ENCODE measurements around the gene CLEC11A. TPM values are rescaled to one million over a fixed set of nuclear protein-coding genes. Genes with fewer than 3 reads are reported as not detected.
"Not testable (repeated sequence)": the region's sequence is repeated elsewhere in the genome, so short reads cannot be mapped to it uniquely, and the experiment has no call there.

The CLEC11A gene
- total RNA-seq, 1 donor from 2014 or later = 0.75 TPM

GRCh38 chr19:50761501-50761900, 38.3 kb downstream of the CLEC11A start:
- DNase-seq (ENCODE audit: low spot score); H3K9me3 Mint-ChIP-seq; intact Hi-C loops (cut with micrococcal nuclease); H3K27me3 Mint-ChIP-seq (ENCODE audit: insufficient read depth); H3K27ac Mint-ChIP-seq; H3K36me3 Mint-ChIP-seq (ENCODE audit: low read depth); H3K4me3 Mint-ChIP-seq; H3K4me1 Mint-ChIP-seq (ENCODE audit: low read depth): not testable (repeated sequence)

GRCh38 chr19:50763521-50763920, 40.4 kb downstream of the CLEC11A start:
- DNase-seq (ENCODE audit: low spot score); H3K36me3 Mint-ChIP-seq (ENCODE audit: low read depth); H3K4me1 Mint-ChIP-seq (ENCODE audit: low read depth); H3K9me3 Mint-ChIP-seq; H3K27ac Mint-ChIP-seq; intact Hi-C loops (cut with micrococcal nuclease); H3K27me3 Mint-ChIP-seq (ENCODE audit: insufficient read depth); H3K4me3 Mint-ChIP-seq: not testable (repeated sequence)

GRCh38 chr19:50764409-50764808, 41.2 kb downstream of the CLEC11A start:
- intact Hi-C loops (cut with micrococcal nuclease) = no loop called here
- Mint-ChIP-seq H3K9me3 (no peaks in the 10 kb centered on the region), H3K4me3 (no peak overlapping the region), H3K27me3 (ENCODE audit: insufficient read depth) (peaks cover 2% of the 10 kb centered on the region), H3K27ac (no peak overlapping the region), H3K36me3 (ENCODE audit: low read depth) (no peaks in the 10 kb centered on the region), H3K4me1 (ENCODE audit: low read depth) (no peaks in the 10 kb centered on the region)
- no peak for DNase-seq (ENCODE audit: low spot score)

- H3K9me3 Mint-ChIP-seq; H3K4me3 Mint-ChIP-seq; intact Hi-C loops (cut with micrococcal nuclease); H3K27ac Mint-ChIP-seq; H3K27me3 Mint-ChIP-seq (ENCODE audit: insufficient read depth); H3K4me1 Mint-ChIP-seq (ENCODE audit: low read depth); H3K36me3 Mint-ChIP-seq (ENCODE audit: low read depth); DNase-seq (ENCODE audit: low spot score): not testable (repeated sequence)
These were observed 43.6 kb downstream of the CLEC11A start for GRCh38 chr19:50766746-50767145.

- H3K27ac Mint-ChIP-seq; DNase-seq (ENCODE audit: low spot score); H3K27me3 Mint-ChIP-seq (ENCODE audit: insufficient read depth): not testable (repeated sequence)
These were observed 44.1 kb downstream of the CLEC11A start for GRCh38 chr19:50767263-50767662.

GRCh38 chr19:50768277-50768676, 45.1 kb downstream of the CLEC11A start:
- H3K9me3 Mint-ChIP-seq = no peaks in the 10 kb centered on the region
- no peaks in the 10 kb centered on the region for H3K4me1 Mint-ChIP-seq (ENCODE audit: low read depth)
- no peak for DNase-seq (ENCODE audit: low spot score)
- no peaks in the 10 kb centered on the region for H3K36me3 Mint-ChIP-seq (ENCODE audit: low read depth)
- H3K27ac Mint-ChIP-seq = no peak overlapping the region
- intact Hi-C loops (cut with micrococcal nuclease) = no loop called here
- H3K4me3 Mint-ChIP-seq = no peak overlapping the region
- peaks cover 2% of the 10 kb centered on the region for H3K27me3 Mint-ChIP-seq (ENCODE audit: insufficient read depth)

More at GRCh38 chr19:50767263-50767662, 44.1 kb downstream of the CLEC11A start:
- intact Hi-C loops (cut with micrococcal nuclease); H3K9me3 Mint-ChIP-seq; H3K4me3 Mint-ChIP-seq; H3K36me3 Mint-ChIP-seq (ENCODE audit: low read depth); H3K4me1 Mint-ChIP-seq (ENCODE audit: low read depth): not testable (repeated sequence)

GRCh38 chr19:50770164-50770563, 47.0 kb downstream of the CLEC11A start, which contains the start of gene GPR32:
Gene GPR32 (plus strand): TSS chr19:50770464. CDS start chr19:50770601, 137 bp downstream.
- H3K36me3 Mint-ChIP-seq (ENCODE audit: low read depth); DNase-seq (ENCODE audit: low spot score); intact Hi-C loops (cut with micrococcal nuclease); H3K9me3 Mint-ChIP-seq; H3K4me3 Mint-ChIP-seq; H3K27me3 Mint-ChIP-seq (ENCODE audit: insufficient read depth); H3K4me1 Mint-ChIP-seq (ENCODE audit: low read depth); H3K27ac Mint-ChIP-seq: not testable (repeated sequence)

- H3K4me1 Mint-ChIP-seq (ENCODE audit: low read depth) = no peaks in the 10 kb centered on the region
- intact Hi-C loops (cut with micrococcal nuclease) = no loop called here
- H3K27ac Mint-ChIP-seq = no peak overlapping the region
- H3K36me3 Mint-ChIP-seq (ENCODE audit: low read depth) = no peaks in the 10 kb centered on the region
- no peak for DNase-seq (ENCODE audit: low spot score)
- H3K4me3 Mint-ChIP-seq = no peak overlapping the region
- H3K27me3 Mint-ChIP-seq (ENCODE audit: insufficient read depth) = peaks cover 2% of the 10 kb centered on the region
- no peaks in the 10 kb centered on the region for H3K9me3 Mint-ChIP-seq
These were observed 47.7 kb downstream of the CLEC11A start for GRCh38 chr19:50770888-50771287.

GRCh38 chr19:50772476-50772875, 49.3 kb downstream of the CLEC11A start:
- Mint-ChIP-seq H3K36me3 (ENCODE audit: low read depth) (no peaks in the 10 kb centered on the region), H3K27ac (no peak overlapping the region), H3K9me3 (no peaks in the 10 kb centered on the region), H3K4me1 (ENCODE audit: low read depth) (no peaks in the 10 kb centered on the region), H3K27me3 (ENCODE audit: insufficient read depth) (peaks cover 11% of the 10 kb centered on the region), H3K4me3 (no peak overlapping the region)
- no peak for DNase-seq (ENCODE audit: low spot score)
- intact Hi-C loops (cut with micrococcal nuclease) = no loop called here

- H3K9me3 Mint-ChIP-seq; H3K27ac Mint-ChIP-seq; H3K4me3 Mint-ChIP-seq; DNase-seq (ENCODE audit: low spot score); H3K36me3 Mint-ChIP-seq (ENCODE audit: low read depth); intact Hi-C loops (cut with micrococcal nuclease); H3K4me1 Mint-ChIP-seq (ENCODE audit: low read depth): not testable (repeated sequence)
- H3K27me3 Mint-ChIP-seq (ENCODE audit: insufficient read depth) = peaks cover 14% of the 10 kb centered on the region
These were observed 49.7 kb downstream of the CLEC11A start for GRCh38 chr19:50772912-50773311.

- H3K4me1 Mint-ChIP-seq (ENCODE audit: low read depth); H3K9me3 Mint-ChIP-seq; H3K36me3 Mint-ChIP-seq (ENCODE audit: low read depth); DNase-seq (ENCODE audit: low spot score); H3K4me3 Mint-ChIP-seq; H3K27ac Mint-ChIP-seq; intact Hi-C loops (cut with micrococcal nuclease): not testable (repeated sequence)
- H3K27me3 Mint-ChIP-seq (ENCODE audit: insufficient read depth) = peaks cover 18% of the 10 kb centered on the region
These were observed 50.3 kb downstream of the CLEC11A start for GRCh38 chr19:50773454-50773853.

Other genes with a start within 250 kb of the CLEC11A start
- 90.0 and 95.4 TPM in 2 replicates for gene EMC10, start 246.9 kb upstream of the CLEC11A start, total RNA-seq
- gene GARIN5A, start 246.5 kb upstream of the CLEC11A start, total RNA-seq = 0.39 and 0.88 TPM in 2 replicates
- 38.5 and 41.7 TPM in 2 replicates for gene JOSD2, start 212.2 kb upstream of the CLEC11A start, total RNA-seq
- gene ASPDH, start 209.5 kb upstream of the CLEC11A start, total RNA-seq = not detected in 2 replicates
- 0.05 and 0.15 TPM in 2 replicates for gene LRRC4B, start 154.9 kb upstream of the CLEC11A start, total RNA-seq
- not detected in 2 replicates for gene SYT3, start 83.5 kb upstream of the CLEC11A start, total RNA-seq
- not detected in 2 replicates for gene C19orf81, start 73.9 kb upstream of the CLEC11A start, total RNA-seq
- not detected in 2 replicates for gene SHANK1, start 3.6 kb upstream of the CLEC11A start, total RNA-seq
- gene GPR32, start 47.1 kb downstream of the CLEC11A start, total RNA-seq = not detected in 2 replicates
- not detected in 2 replicates for gene ACP4, start 67.1 kb downstream of the CLEC11A start, total RNA-seq
- gene KLK1, start 100.4 kb downstream of the CLEC11A start, total RNA-seq = 2.5 and 3.4 TPM in 2 replicates
- gene KLK15, start 110.2 kb downstream of the CLEC11A start, total RNA-seq = not detected in 2 replicates
- not detected in 2 replicates for gene KLK3, start 131.6 kb downstream of the CLEC11A start, total RNA-seq
- not detected in 2 replicates for gene KLK2, start 150.1 kb downstream of the CLEC11A start, total RNA-seq
- gene KLK4, start 188.0 kb downstream of the CLEC11A start, total RNA-seq = not detected in 2 replicates
- gene KLK5, start 229.7 kb downstream of the CLEC11A start, total RNA-seq = not detected in 2 replicates
- not detected in 2 replicates for gene KLK6, start 246.2 kb downstream of the CLEC11A start, total RNA-seq